Sciatic nerve (tissue), 2 donors: ENCODE data around the gene CALHM6. TPM values are rescaled to one million over a fixed set of nuclear protein-coding genes. Genes with fewer than 3 reads are reported as not detected.
"Not testable (repeated sequence)": the region's sequence is repeated elsewhere in the genome, so short reads cannot be mapped to it uniquely, and the experiment has no call there.

Source experiments
- ATAC-seq: fragments of 200-7000 bp; cut with Tn5 transposase; one replicate; pipeline ENCODE4 v1.9.1; 2020; ENCODE audit warnings: mild to moderate bottlenecking, moderate library complexity
- DNase-seq: peaks from one replicate; pipeline ENCODE4 v3.0.0-alpha.2; 2020; ENCODE audit warnings: low spot score
- intact Hi-C: fragments of 100-400 bp; cut with DNase I; formaldehyde crosslinking; loops from one replicate; pipeline ENCODE4 v1.14.2; 2022
- total RNA-seq: library from RNA; stranded (reverse); fragmentation: NEBNext Ultra II Directional; extraction: Animal tissue kit (Norgen Biotek cat#: 25700); gene quantifications from one replicate; pipeline ENCODE4 v1.2.1, GENCODE V29; 2021
- donor health status: DM: no; HTN: no; CAD: no.
- donor health status: DM: no; HTN: no; CAD: no.

The CALHM6 gene
- total RNA-seq, 1 donor from 2014 or later = 5.5 TPM

DNA sequence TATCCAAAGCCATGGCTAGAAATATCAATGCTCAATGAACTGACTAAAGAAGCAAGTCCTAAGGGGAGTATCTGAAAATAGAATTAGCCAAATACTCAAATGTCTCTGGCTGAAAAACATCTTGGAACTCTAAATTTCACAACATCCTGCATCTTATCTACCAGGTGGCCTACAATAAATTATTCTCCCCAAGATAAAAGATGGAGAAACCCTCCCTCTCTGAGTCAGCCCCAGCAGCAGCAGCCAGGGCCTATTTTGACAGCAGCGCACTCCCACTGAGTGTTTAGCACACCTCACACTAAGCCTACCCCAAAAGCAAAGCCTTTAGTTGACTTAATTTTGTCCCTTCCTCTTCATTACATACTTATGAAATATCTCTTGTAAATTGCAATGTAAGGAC lies 5.9 kb downstream of the CALHM6 start:
- DNase-seq (no peak), ATAC-seq (no peak)
- intact Hi-C loops = no loop called here

DNA sequence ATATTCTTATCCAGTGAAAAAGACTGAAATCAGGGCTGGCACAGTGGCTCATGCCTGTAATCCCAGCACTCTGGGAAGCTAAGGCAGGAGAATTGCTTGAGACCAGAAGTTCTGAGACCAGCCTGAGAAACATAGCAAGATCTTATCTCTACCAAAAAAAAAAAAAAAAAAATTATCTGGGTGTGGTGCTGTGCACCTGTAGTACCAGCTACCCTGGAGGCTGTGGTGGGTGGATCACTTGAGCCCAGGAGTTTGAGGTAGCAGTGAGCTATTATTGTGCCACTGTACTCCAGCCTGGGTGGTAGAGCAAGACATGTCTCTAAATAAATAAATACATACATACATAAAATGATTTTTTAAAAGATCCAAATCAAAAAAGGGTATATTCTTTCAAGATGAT lies 6.3 kb downstream of the CALHM6 start:
- ATAC-seq (no peak), DNase-seq (no peak)
- intact Hi-C loops = no loop called here

GRCh38 chr6:116468293-116468692 lies 7.1 kb downstream of the CALHM6 start:
- no peak for DNase-seq
- intact Hi-C loops = no loop called here
- ATAC-seq = no peak

GRCh38 chr6:116471531-116471930 lies 10.4 kb downstream of the CALHM6 start:
- intact Hi-C loops = no loop called here
- no peak for ATAC-seq
- DNase-seq = no peak

GRCh38 chr6:116472706-116473105 lies 11.5 kb downstream of the CALHM6 start:
- DNase-seq = no peak
- no peak for ATAC-seq
- intact Hi-C loops = no loop called here

DNA sequence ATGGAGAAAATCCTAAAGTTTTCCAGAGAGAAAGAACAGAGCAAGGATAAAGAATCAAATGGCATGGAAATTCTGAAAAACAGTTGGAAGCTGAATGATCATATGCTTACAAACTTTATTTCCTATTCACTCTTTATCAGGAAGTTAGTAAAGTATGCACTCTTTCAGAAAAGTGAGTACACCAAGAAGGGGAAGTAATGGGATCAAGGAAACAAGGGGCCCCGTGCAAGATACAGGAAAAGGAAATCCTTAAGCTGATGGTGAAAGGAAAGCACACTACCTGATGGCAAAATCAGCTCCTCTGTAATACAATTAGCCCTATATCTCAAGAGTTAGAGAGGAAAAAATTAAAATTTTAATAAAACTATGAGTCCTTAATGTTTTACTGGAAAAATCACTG lies 14.0 kb downstream of the CALHM6 start:
- intact Hi-C loops = no loop called here
- ATAC-seq (no peak), DNase-seq (no peak)

- intact Hi-C loops = no loop called here
- ATAC-seq (peak; percentile 62), DNase-seq (no peak)
Measured at GRCh38 chr6:116476002-116476678, 15.0 kb downstream of the CALHM6 start.

DNA sequence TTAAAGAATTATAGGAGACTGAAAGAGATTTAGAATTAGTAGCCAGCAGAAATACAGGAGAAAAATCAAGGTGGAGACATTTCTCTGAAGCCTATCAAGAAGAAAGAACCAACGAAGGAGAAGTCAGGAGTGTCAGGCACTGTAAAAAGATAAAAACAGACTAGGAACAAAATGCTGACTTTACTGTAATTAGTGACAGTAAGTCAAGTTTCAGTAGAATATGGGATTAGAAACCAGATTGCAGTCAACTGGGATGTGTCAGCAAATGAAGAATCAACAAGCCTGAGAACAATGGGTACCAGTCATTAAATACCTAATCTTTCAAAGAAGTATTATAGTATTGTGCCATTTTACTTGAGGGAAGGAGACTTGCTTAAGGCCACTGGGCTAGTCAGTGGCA lies 21.6 kb downstream of the CALHM6 start:
- no peak for ATAC-seq
- no peak for DNase-seq
- intact Hi-C loops = no loop called here

DNA sequence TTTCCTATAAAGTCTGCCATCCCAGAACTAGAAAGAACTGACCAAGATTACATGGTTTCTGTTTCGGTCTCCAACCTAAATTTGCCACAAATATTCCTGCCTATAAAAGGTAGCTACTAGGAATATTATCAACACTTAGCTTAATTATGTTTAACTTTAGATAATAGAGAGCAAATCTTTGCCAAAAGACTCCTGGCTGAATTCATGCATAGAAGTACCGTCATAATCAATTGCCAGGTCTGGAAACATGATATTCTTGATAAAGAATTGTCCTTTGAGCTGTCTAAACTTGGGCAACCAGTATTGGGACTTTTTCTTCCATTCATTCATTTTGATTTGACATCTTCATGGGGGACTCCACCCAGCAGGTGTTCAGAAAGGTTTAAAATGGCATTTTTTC lies 22.4 kb downstream of the CALHM6 start:
- ATAC-seq = no peak
- intact Hi-C loops = no loop called here

DNA sequence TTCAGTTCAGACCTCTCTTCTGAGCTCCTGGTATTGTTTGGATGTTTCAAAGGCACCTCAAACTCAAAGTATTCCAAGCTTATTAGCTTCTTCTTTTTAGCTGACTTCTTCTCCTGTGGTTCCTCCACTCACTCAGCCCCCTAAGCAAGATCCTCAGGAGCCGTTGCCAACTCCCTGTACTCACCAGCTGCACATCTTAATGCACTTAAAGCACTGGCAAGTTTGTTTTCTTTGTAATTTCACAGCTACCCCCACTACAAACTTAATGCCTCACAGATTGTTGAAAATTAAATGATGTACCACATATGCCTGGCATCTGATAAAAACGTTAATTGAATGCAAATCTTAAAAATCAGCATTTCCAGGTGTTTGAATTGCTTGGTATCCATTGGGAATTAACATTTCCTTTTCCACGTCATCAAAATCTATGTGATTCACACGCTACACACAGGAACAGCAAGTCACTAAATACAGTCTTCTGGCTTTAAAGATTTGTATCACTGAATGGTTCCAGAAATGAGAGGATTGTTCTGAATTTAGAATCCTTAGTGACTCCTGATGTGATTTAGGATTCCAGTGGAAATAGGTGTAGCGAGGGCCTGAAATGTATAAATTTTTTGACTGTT lies 24.5 kb downstream of the CALHM6 start:
- ATAC-seq (no peak), DNase-seq (no peak)
- intact Hi-C loops = no loop called here

More for the DNA sequence above, 22.4 kb downstream of the CALHM6 start:
- no peak for DNase-seq

- ATAC-seq = no peak
- DNase-seq = no peak
- intact Hi-C loops = no loop called here
Measured at GRCh38 chr6:116491610-116492330, 30.6 kb downstream of the CALHM6 start.

DNA sequence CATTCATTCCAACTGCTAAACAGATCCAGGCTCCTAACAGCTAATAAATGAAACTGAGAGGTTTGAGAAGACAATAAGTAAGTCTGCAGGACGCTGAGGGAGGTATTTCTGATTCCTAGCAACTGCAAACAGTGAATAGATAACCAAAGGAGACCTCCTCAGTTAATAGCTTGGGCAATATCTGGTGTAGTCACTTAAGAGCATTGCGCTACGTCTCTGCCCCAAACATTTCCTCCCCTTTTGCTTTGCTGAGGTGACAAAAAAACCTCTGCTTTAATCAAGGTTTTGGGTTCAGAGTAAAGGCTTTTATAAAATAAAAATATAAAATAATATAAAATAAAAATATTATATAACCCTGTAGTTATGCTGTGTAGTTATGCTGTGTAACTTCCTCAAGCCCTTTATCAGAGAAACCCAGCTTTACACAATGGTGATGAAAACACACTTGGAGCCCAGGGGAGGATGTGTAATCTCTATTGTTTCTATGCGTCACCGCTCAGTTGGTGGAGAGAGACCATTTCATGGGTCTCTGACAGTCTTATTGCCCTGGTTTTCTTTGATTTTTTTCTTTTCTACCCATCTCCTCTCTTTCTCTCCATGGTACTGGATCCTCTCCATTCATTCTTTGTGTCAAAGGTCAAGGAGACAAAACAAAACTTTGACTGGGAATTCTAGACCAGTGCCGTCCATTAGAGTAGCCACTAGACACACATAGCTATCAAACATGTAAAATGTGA lies 31.3 kb downstream of the CALHM6 start:
- intact Hi-C loops = no loop called here
- ATAC-seq (no peak), DNase-seq (no peak)

- ATAC-seq, intact Hi-C loops, DNase-seq: not testable (repeated sequence)
Measured at GRCh38 chr6:116495161-116495560, 34.0 kb downstream of the CALHM6 start.

DNA sequence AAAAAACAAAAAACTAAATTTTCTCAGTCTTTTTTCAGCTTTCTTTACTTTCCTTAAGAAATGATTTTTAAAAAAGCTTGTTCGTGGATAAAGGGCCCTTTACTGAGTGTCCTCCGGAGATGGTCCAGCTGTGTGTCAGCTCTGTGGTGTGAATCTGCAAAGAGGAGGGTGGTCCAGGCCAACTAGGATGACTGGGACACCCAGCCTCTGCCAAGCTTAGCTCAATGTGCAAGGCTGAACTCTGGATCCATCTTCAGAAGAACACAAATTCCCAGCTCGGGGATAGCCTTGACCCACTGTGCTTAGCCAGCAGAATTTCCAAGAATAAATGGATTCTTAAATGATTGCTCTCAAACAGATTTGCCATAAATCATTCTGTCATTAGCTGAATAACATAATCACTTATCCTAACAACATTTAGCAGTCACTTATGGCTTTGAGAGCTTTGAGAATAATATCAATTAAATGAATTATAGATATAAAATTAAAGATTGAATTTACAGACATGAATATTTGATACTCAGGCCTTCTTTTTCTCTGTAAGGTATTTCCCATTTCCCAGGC lies 36.0 kb downstream of the CALHM6 start:
- intact Hi-C loops = no loop called here
- DNase-seq (no peak), ATAC-seq (peak; percentile 62)

GRCh38 chr6:116500969-116501433 lies 39.8 kb downstream of the CALHM6 start:
- ATAC-seq = no peak
- intact Hi-C loops = no loop called here
- no peak for DNase-seq

DNA sequence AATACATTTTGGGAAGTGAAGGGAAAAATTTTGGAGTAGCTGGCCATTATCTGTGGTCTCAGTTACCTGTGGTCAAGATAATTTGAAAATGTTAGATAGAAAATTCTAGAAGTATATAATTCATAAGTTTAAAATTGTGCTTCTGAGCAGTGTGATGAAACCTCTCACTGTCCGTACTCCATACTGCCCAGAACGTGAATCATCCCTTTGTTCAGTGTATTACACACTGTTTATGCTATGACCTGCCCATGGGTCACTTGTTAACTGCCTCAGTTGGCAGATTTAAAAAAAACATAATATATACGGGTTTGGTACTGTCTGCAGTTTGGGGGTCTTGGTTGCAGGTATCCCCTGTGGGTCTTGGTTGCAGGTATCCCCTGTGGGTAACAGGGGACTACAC lies 46.1 kb downstream of the CALHM6 start:
- intact Hi-C loops = no loop called here
- ATAC-seq (no peak), DNase-seq (no peak)

- no peak for DNase-seq
- ATAC-seq = no peak
- intact Hi-C loops = no loop called here
Measured at GRCh38 chr6:116508527-116508926, 47.4 kb downstream of the CALHM6 start.

GRCh38 chr6:116511424-116512110 lies 50.4 kb downstream of the CALHM6 start, which contains the start of gene CALHM5:
TSS of gene CALHM5 (plus strand) at chr6:116511639. CDS start at chr6:116511697, 58 bp downstream.
- peak; percentile 62 for DNase-seq
- ATAC-seq = peak; percentile 96
- intact Hi-C loops = no loop called here
